IPS-18a (cell line): Measurements from ENCODE around the gene CHIT1.
"Not testable (repeated sequence)": the region's sequence is repeated elsewhere in the genome, so short reads cannot be mapped to it uniquely, and the experiment has no call there.

Experiments used
- H3K27ac ChIP-seq: one replicate; pipeline ENCODE4 v1.5.1; 2013; ENCODE audit warnings: low read length
- H3K27me3 ChIP-seq: one replicate; pipeline ENCODE4 v1.6.1; 2013; ENCODE audit warnings: mild to moderate bottlenecking, low read length; ENCODE audit not compliant: control insufficient read depth, insufficient read depth
- H3K36me3 ChIP-seq: one replicate; pipeline ENCODE4 v1.6.1; 2013; ENCODE audit warnings: low read depth, low read length; ENCODE audit not compliant: control insufficient read depth
- H3K4me1 ChIP-seq: one replicate; pipeline ENCODE4 v1.6.1; 2013; ENCODE audit warnings: low read depth, low read length; ENCODE audit not compliant: control insufficient read depth
- H3K4me3 ChIP-seq: one replicate; pipeline ENCODE4 v1.5.1; 2013; ENCODE audit warnings: low read length
- H3K9ac ChIP-seq: one replicate; pipeline ENCODE4 v1.6.1; 2013; ENCODE audit warnings: mild to moderate bottlenecking, low read length, moderate library complexity
- H3K9me3 ChIP-seq: one replicate; pipeline ENCODE4 v1.6.1; 2013; ENCODE audit warnings: low read depth, low read length; ENCODE audit not compliant: control insufficient read depth

The CHIT1 gene

GRCh38 chr1:203256636-203257035 is 27.2 kb upstream of the CHIT1 start:
- H3K9me3 ChIP-seq, H3K36me3 ChIP-seq, H3K9ac ChIP-seq, H3K4me1 ChIP-seq, H3K4me3 ChIP-seq, H3K27me3 ChIP-seq, H3K27ac ChIP-seq: not testable (repeated sequence)

- not testable (repeated sequence) for H3K27ac ChIP-seq, H3K36me3 ChIP-seq, H3K9me3 ChIP-seq, H3K4me1 ChIP-seq, H3K4me3 ChIP-seq, H3K9ac ChIP-seq, H3K27me3 ChIP-seq
Observed at GRCh38 chr1:203254782-203255181, 25.3 kb upstream of the CHIT1 start.

DNA sequence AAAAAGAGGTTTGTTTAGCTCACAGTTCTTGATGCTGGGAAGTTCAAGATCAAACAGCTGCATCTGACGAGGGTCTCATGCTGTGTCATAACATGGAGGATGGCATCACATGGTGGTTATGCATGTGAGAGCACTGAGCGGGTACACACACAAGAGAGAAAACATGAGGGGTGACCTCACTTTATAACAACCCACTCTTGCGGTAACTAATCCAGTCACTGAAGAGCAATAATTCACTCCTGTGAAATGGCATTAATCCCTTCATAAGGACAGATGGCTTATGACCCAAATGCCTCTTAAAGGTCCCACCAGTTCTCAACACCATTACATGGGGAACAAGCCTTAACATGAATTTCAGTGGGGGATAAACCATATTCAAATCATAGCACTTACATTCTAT is 23.2 kb upstream of the CHIT1 start:
- Histone ChIP-seq H3K9me3 (no peaks in the 10 kb centered on the region), H3K36me3 (no peaks in the 10 kb centered on the region), H3K4me3 (no peak overlapping the region), H3K4me1 (no peaks in the 10 kb centered on the region), H3K27ac (no peak overlapping the region), H3K9ac (no peak overlapping the region), H3K27me3 (no peaks in the 10 kb centered on the region)

DNA sequence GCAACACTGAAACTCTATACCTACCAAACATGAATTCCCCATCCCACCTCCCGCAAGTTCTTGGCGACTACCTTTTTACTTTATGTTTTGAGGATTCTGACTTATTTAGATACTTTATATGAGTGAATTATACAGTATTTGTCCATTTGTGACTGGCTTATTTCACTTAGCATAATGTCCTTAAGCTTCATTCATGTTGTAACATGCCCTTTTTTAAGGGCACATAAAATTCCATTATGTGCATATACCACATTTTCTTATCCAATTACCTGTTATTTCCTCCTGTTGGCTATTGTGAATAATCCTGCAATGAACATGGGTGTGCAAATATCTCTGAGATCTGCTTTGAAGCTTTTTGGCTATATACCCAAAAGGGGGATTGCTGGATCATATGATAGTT is 22.0 kb upstream of the CHIT1 start:
- no peak overlapping the region for H3K9ac ChIP-seq
- H3K4me3 ChIP-seq, result no peak overlapping the region
- H3K27me3 ChIP-seq, result no peaks in the 10 kb centered on the region
- H3K4me1 ChIP-seq, result no peaks in the 10 kb centered on the region
- no peaks in the 10 kb centered on the region for H3K9me3 ChIP-seq
- H3K36me3 ChIP-seq, result no peaks in the 10 kb centered on the region
- no peak overlapping the region for H3K27ac ChIP-seq

- Histone ChIP-seq H3K4me1 (no peaks in the 10 kb centered on the region), H3K4me3 (no peak overlapping the region), H3K27ac (no peak overlapping the region), H3K27me3 (no peaks in the 10 kb centered on the region), H3K9me3 (no peaks in the 10 kb centered on the region), H3K9ac (no peak overlapping the region), H3K36me3 (no peaks in the 10 kb centered on the region)
Observed at GRCh38 chr1:203250911-203251310, 21.4 kb upstream of the CHIT1 start.

- no peak overlapping the region for H3K9ac ChIP-seq
- no peaks in the 10 kb centered on the region for H3K9me3 ChIP-seq
- no peak overlapping the region for H3K4me3 ChIP-seq
- no peak overlapping the region for H3K27ac ChIP-seq
- no peaks in the 10 kb centered on the region for H3K4me1 ChIP-seq
- H3K27me3 ChIP-seq, result no peaks in the 10 kb centered on the region
- no peaks in the 10 kb centered on the region for H3K36me3 ChIP-seq
Observed at GRCh38 chr1:203244776-203245175, 15.3 kb upstream of the CHIT1 start.

GRCh38 chr1:203241708-203242107 is 12.2 kb upstream of the CHIT1 start:
- not testable (repeated sequence) for H3K4me3 ChIP-seq, H3K4me1 ChIP-seq, H3K9me3 ChIP-seq, H3K27me3 ChIP-seq, H3K27ac ChIP-seq, H3K36me3 ChIP-seq, H3K9ac ChIP-seq

GRCh38 chr1:203239526-203240305 is 10.2 kb upstream of the CHIT1 start:
- H3K27ac ChIP-seq, result no peak overlapping the region
- peaks cover 5% of the 10 kb centered on the region for H3K9me3 ChIP-seq
- no peaks in the 10 kb centered on the region for H3K27me3 ChIP-seq
- no peaks in the 10 kb centered on the region for H3K36me3 ChIP-seq
- no peak overlapping the region for H3K9ac ChIP-seq
- no peaks in the 10 kb centered on the region for H3K4me1 ChIP-seq
- H3K4me3 ChIP-seq, result no peak overlapping the region

GRCh38 chr1:203239081-203239480 is 9.6 kb upstream of the CHIT1 start:
- Histone ChIP-seq H3K9me3 (peaks cover 5% of the 10 kb centered on the region), H3K9ac (no peak overlapping the region), H3K27ac (no peak overlapping the region), H3K4me3 (no peak overlapping the region), H3K27me3 (no peaks in the 10 kb centered on the region), H3K4me1 (no peaks in the 10 kb centered on the region), H3K36me3 (no peaks in the 10 kb centered on the region)

- no peak overlapping the region for H3K9ac ChIP-seq
- no peak overlapping the region for H3K4me3 ChIP-seq
- no peaks in the 10 kb centered on the region for H3K27me3 ChIP-seq
- no peaks in the 10 kb centered on the region for H3K36me3 ChIP-seq
- H3K9me3 ChIP-seq, result peaks cover 5% of the 10 kb centered on the region
- no peaks in the 10 kb centered on the region for H3K4me1 ChIP-seq
- H3K27ac ChIP-seq, result no peak overlapping the region
Observed at GRCh38 chr1:203238535-203238934, 9.1 kb upstream of the CHIT1 start.

DNA sequence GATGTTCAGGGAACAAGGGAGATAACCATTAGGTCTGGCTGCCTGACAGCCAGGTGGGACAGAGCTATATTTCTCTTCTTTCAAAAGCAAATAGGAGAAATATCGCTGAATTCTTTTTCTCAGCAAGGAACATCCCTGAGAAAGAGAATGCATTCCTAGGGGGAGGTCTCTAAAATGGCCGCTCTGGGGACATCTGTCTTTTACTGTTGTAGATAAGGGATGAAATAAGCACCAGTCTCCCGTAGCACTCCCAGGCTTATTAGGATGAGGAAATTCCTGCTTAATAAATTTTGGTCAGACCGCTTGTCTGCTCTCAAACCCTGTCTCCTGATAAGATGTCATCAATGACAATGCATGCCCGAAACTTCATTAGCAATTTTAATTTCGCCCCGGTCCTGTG is 5.4 kb upstream of the CHIT1 start:
- not testable (repeated sequence) for H3K9ac ChIP-seq, H3K27me3 ChIP-seq, H3K27ac ChIP-seq, H3K9me3 ChIP-seq, H3K4me3 ChIP-seq, H3K36me3 ChIP-seq, H3K4me1 ChIP-seq

GRCh38 chr1:203228670-203229069 is 803 bp downstream of the CHIT1 start:
- H3K4me3 ChIP-seq, result no peak overlapping the region
- no peak overlapping the region for H3K27ac ChIP-seq
- no peak overlapping the region for H3K9ac ChIP-seq
- H3K27me3 ChIP-seq, result no peaks in the 10 kb centered on the region
- no peaks in the 10 kb centered on the region for H3K9me3 ChIP-seq
- no peaks in the 10 kb centered on the region for H3K36me3 ChIP-seq
- no peaks in the 10 kb centered on the region for H3K4me1 ChIP-seq
